ENCODE measurements around the gene STX5. TPM values are rescaled to one million over a fixed set of nuclear protein-coding genes. Genes with fewer than 3 reads are reported as not detected.

Gene STX5
- total RNA-seq, 2 donors from 2014 or later, result 20.1 to 23.6 TPM

- H3K36me3 ChIP-seq (replicated peaks in 1 of 2; ENCODE audit: insufficient read depth in 1 of 2, low read depth in 2 of 2), result no peaks in the 10 kb centered on the region
- peaks cover 44% of the 10 kb centered on the region for H3K4me1 ChIP-seq
- DNase-seq (peak; percentile 89 to 91 (median 90)), ATAC-seq (peak; percentile 82)
- no peak for TF ChIP-seq POLR2A (IDR thresholded peaks at IDR 0.05)
- TF ChIP-seq CTCF (IDR thresholded peaks at IDR 0.05), result peak; percentile 86 to 99 (median 98)
- peak overlapping the region; percentile 85 to 98 (median 98) for H3K27ac ChIP-seq
- 2% methylated on average over 18 to 51 of the region's 51 CpGs for WGBS, 2 donors
- no peaks in the 10 kb centered on the region for H3K9me3 ChIP-seq
- H3K4me3 ChIP-seq, result peak overlapping the region; percentile 79 to 86
- intact Hi-C loops (cut with DNase I), result no loop called here
- H3K27me3 ChIP-seq, result no peaks in the 10 kb centered on the region
Observed at GRCh38 chr11:62786318-62787004, 45.4 kb downstream of the STX5 start.

DNA sequence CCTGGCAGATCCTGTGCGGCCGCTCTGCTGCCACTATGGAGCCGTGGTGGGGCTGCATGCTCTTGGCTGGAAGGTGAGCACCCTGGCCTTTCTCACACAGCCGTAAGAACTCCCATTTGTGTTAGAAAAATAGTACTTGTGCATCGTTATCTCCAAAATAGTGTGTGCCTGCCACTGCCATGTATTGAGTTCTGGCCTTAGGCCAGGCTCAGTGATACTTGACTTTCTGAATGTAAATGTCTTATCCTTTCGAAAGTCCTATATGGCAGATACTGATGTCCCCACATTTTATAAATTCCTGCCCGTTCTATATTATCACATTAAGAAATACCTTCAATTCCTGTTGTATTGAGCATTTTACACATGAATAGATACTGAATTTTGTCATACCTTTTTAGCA lies 49.1 kb downstream of the STX5 start:
- no peaks in the 10 kb centered on the region for H3K36me3 ChIP-seq (replicated peaks in 1 of 2; ENCODE audit: insufficient read depth in 1 of 2, low read depth in 2 of 2)

DNA sequence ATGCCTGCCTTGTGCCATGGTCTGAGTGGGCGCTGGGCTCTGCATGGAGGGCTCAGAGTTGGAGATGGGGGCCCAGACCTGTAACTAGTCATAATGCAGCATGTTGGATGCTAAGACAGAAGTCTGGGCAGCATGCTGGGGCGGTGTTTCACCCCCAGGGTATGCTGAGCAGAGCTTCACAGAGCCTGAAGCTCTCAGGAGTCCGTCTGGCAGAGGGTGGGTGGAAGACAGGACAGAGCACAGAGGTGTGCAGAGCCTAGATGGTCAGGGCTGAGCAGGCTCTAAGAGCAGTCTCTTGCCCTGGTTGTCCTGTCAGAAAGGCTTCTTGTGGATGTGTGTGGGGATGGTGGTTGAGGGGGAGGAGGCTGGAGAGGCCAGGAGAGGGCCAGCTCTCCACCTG lies 53.4 kb downstream of the STX5 start:
- WGBS, 2 donors, result 90 to 100% methylated on average over 2 to 3 of the region's 3 CpGs
- DNase-seq (no peak), ATAC-seq (no peak)
- no peaks in the 10 kb centered on the region for H3K9me3 ChIP-seq
- intact Hi-C loops (cut with DNase I), result no loop called here
- H3K36me3 ChIP-seq (replicated peaks in 1 of 2; ENCODE audit: insufficient read depth in 1 of 2, low read depth in 2 of 2), result peaks cover 0 to 4% of the 10 kb centered on the region in 2 donors
- no peak overlapping the region for H3K4me3 ChIP-seq
- TF ChIP-seq CTCF (IDR thresholded peaks at IDR 0.05) (no peak), POLR2A (IDR thresholded peaks at IDR 0.05) (no peak)
- peaks cover 3% of the 10 kb centered on the region for H3K4me1 ChIP-seq
- H3K27ac ChIP-seq, result no peak overlapping the region
- no peaks in the 10 kb centered on the region for H3K27me3 ChIP-seq

More for the DNA sequence above, 49.1 kb downstream of the STX5 start:
- Histone ChIP-seq H3K4me1 (peaks cover 11% of the 10 kb centered on the region), H3K27ac (no peak overlapping the region), H3K27me3 (no peaks in the 10 kb centered on the region), H3K9me3 (no peaks in the 10 kb centered on the region), H3K4me3 (no peak overlapping the region)
- DNase-seq (no peak), ATAC-seq (no peak)
- WGBS, 2 donors, result 88 to 92% methylated on average over 7 of the region's 7 CpGs
- intact Hi-C loops (cut with DNase I), result no loop called here
- no peak for TF ChIP-seq POLR2A (IDR thresholded peaks at IDR 0.05)
- no peak for TF ChIP-seq CTCF (IDR thresholded peaks at IDR 0.05)

DNA sequence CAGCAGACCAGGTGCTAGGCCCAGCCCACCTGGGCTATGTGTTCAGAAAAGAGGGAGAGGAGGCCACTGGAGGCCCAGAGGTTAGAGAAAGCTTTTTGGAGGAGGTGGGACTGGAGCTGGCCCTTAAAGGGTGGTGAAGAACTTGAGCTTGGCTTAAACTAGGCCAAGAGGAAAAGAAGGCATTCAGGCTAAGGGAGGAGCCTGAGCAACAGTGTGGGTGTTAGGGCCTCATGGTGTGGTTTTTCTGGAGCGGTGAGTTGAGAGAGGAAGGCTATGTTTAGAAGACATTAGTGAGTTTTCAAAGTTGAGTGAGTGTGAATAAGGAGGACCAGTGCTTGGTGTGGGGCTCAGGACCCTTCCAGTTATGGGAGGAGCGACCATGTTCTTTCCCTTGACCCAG lies 54.5 kb downstream of the STX5 start:
- 90 to 96% methylated on average over 2 of the region's 2 CpGs for WGBS, 2 donors
- peaks cover 0 to 4% of the 10 kb centered on the region in 2 donors for H3K36me3 ChIP-seq (replicated peaks in 1 of 2; ENCODE audit: insufficient read depth in 1 of 2, low read depth in 2 of 2)
- no peak overlapping the region for H3K27ac ChIP-seq
- TF ChIP-seq POLR2A (IDR thresholded peaks at IDR 0.05) (no peak), CTCF (IDR thresholded peaks at IDR 0.05) (no peak)
- ATAC-seq, result no peak
- H3K4me3 ChIP-seq, result no peak overlapping the region
- H3K4me1 ChIP-seq, result peaks cover 13% of the 10 kb centered on the region
- intact Hi-C loops (cut with DNase I), result no loop called here
- H3K27me3 ChIP-seq, result no peaks in the 10 kb centered on the region
- no peaks in the 10 kb centered on the region for H3K9me3 ChIP-seq
- no peak for DNase-seq

- 88 to 93% methylated on average over 16 to 17 of the region's 17 CpGs for WGBS, 2 donors
- ATAC-seq, result no peak
- H3K36me3 ChIP-seq (replicated peaks in 1 of 2; ENCODE audit: insufficient read depth in 1 of 2, low read depth in 2 of 2), result peaks cover 0 to 4% of the 10 kb centered on the region in 2 donors
- peak overlapping the region in 1 of 4 donors; percentile 7 for H3K27ac ChIP-seq
- H3K9me3 ChIP-seq, result no peaks in the 10 kb centered on the region
- no peak for TF ChIP-seq POLR2A (IDR thresholded peaks at IDR 0.05)
- TF ChIP-seq CTCF (IDR thresholded peaks at IDR 0.05), result no peak
- no peak for DNase-seq
- no peak overlapping the region for H3K4me3 ChIP-seq
- no peaks in the 10 kb centered on the region for H3K27me3 ChIP-seq
- intact Hi-C loops (cut with DNase I), result no loop called here
- H3K4me1 ChIP-seq, result peaks cover 25% of the 10 kb centered on the region
Observed at GRCh38 chr11:62775646-62776045, 56.2 kb downstream of the STX5 start.

Measured in body of pancreas (tissue), 4 donors.